ENCODE data around the gene ERG.

The ERG gene

DNA sequence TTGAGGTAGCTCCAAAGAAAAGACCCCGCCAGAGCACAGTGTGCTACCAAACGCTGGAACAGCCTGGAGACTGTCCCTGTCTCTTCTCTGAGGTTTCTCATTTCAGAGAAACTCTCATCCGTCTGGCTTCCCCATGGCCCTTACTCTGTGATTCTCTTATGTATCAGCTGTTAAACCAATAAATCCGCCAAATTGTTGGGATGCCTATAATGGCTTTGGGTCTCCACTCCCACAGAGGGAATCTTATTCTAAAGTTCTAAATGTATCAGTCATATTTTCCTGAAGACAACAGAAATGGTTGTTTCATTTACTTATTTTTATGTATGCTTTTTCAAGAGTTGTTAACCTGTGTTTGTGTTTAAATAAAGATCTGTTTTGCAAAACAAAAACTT is 4.0 kb downstream of the ERG start:
- CTCF ChIA-PET: interaction anchor here (0.6 kb wide), 1 partner anchor 225 kb away, joined by 3 read pairs; no protein-coding TSS in a partner anchor

GRCh38 chr21:38493549-38494250 is 4.6 kb downstream of the ERG start:
- no peak for DNase-seq (ENCODE audit: low spot score)
- no peak overlapping the region for H3K27ac ChIP-seq
- TF ChIP-seq, protein P1, sequence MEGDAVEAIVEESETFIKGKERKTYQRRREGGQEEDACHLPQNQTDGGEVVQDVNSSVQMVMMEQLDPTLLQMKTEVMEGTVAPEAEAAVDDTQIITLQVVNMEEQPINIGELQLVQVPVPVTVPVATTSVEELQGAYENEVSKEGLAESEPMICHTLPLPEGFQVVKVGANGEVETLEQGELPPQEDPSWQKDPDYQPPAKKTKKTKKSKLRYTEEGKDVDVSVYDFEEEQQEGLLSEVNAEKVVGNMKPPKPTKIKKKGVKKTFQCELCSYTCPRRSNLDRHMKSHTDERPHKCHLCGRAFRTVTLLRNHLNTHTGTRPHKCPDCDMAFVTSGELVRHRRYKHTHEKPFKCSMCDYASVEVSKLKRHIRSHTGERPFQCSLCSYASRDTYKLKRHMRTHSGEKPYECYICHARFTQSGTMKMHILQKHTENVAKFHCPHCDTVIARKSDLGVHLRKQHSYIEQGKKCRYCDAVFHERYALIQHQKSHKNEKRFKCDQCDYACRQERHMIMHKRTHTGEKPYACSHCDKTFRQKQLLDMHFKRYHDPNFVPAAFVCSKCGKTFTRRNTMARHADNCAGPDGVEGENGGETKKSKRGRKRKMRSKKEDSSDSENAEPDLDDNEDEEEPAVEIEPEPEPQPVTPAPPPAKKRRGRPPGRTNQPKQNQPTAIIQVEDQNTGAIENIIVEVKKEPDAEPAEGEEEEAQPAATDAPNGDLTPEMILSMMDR (conservative IDR thresholded peaks at IDR 0.05; ENCODE audit: low read depth): no peak
- ChIA-PET POLR2A (ENCODE audit: low non-redundant PET) (no interaction called here), CTCF (interaction anchor here (0.6 kb wide), 2 partner anchors 226 to 329 kb away, joined by 3 read pairs; no protein-coding TSS in a partner anchor)

More for the DNA sequence above, 4.0 kb downstream of the ERG start:
- no peak for DNase-seq (ENCODE audit: low spot score)
- TF ChIP-seq, protein P1 (conservative IDR thresholded peaks at IDR 0.05; ENCODE audit: low read depth): no peak
- POLR2A ChIA-PET (ENCODE audit: low non-redundant PET): no interaction called here
- H3K27ac ChIP-seq: no peak overlapping the region

- H3K27ac ChIP-seq: no peak overlapping the region
- TF ChIP-seq, protein P1 (conservative IDR thresholded peaks at IDR 0.05; ENCODE audit: low read depth): no peak
- ChIA-PET POLR2A (ENCODE audit: low non-redundant PET) (no interaction called here), CTCF (no interaction called here)
- DNase-seq (ENCODE audit: low spot score): no peak
Measured at GRCh38 chr21:38492007-38492406, 6.3 kb downstream of the ERG start.

DNA sequence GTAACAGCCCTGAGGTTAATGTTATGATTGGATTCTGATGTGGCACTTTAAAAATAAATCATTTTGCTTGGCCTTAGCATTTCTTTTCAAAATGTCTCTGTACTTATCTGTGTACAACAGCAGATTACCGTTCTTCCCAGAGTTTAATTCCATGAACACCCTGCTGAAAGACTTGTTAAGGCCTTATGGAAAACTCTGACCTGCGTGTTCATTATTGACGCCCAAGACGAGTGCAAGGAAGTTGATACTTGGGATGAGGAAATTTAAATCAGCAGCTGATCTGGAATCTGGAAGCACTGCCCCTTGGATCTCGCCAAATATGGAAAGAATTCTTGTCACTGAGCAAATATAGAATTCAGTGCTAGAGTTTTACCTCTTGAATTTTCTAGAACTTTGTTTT is 6.7 kb downstream of the ERG start:
- TF ChIP-seq, protein P1 (conservative IDR thresholded peaks at IDR 0.05; ENCODE audit: low read depth): no peak
- DNase-seq (ENCODE audit: low spot score): no peak
- H3K27ac ChIP-seq: no peak overlapping the region
- ChIA-PET CTCF (no interaction called here), POLR2A (ENCODE audit: low non-redundant PET) (no interaction called here)

DNA sequence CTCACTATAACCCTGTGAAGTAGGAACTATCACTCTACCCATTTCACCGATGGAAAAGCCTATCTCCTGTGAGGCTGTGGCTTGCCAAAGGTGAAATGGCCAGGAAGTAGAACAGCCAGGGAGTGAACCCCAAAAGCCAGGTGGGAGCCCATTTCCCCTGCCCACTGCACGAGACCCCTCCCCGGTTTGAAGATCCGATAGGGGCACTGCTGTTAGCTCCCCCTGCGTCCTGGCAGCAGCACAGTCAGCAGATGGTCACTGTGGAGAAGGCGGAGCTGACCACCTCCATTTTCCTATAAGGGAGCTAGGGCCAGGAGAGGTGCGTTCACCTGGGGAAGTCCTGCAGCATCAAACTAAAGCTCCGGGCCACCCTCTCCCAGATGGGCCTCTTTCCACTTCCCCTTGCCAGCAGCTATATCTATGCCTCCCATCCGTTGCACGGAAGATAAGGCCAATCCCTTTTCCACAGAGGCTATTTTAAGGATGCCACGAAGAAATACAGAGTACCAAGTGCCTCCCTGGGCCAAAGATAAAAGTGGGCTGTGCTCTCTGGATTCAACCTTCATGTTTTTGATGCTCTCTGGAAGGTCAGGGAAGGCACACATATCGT is 7.8 kb downstream of the ERG start:
- no peak overlapping the region for H3K27ac ChIP-seq
- POLR2A ChIA-PET (ENCODE audit: low non-redundant PET): no interaction called here
- CTCF ChIA-PET: interaction anchor here (0.7 kb wide), 1 partner anchor 29 kb away, joined by 5 read pairs; no protein-coding TSS in a partner anchor
- TF ChIP-seq, protein P1 (conservative IDR thresholded peaks at IDR 0.05; ENCODE audit: low read depth): no peak
- no peak for DNase-seq (ENCODE audit: low spot score)

- no peak for DNase-seq (ENCODE audit: low spot score)
- TF ChIP-seq, protein P1 (conservative IDR thresholded peaks at IDR 0.05; ENCODE audit: low read depth): no peak
- H3K27ac ChIP-seq: no peak overlapping the region
- CTCF ChIA-PET: no interaction called here
- POLR2A ChIA-PET (ENCODE audit: low non-redundant PET): no interaction called here
Measured at GRCh38 chr21:38489729-38490128, 8.5 kb downstream of the ERG start.
